Subcutaneous adipose tissue (tissue), 4 donors: ENCODE measurements around the gene IGFN1. TPM values are rescaled to one million over a fixed set of nuclear protein-coding genes. Genes with fewer than 3 reads are reported as not detected.

ENCODE experiments used
- CTCF ChIP-seq: fragments of 450-650 bp; IDR thresholded peaks from one replicate; pipeline ENCODE4 v1.5.1; 2016; ENCODE audit warnings: low read depth, mild to moderate bottlenecking, control low read depth, antibody characterized with exemption, moderate library complexity
- total RNA-seq, 4 donors: library from RNA; depleted of rRNA; stranded (reverse); fragments of >200 nt; gene quantifications; one replicate each; pipeline ENCODE4 v1.1.0, GENCODE V29; 2016

Gene IGFN1
- not detected for total RNA-seq

DNA sequence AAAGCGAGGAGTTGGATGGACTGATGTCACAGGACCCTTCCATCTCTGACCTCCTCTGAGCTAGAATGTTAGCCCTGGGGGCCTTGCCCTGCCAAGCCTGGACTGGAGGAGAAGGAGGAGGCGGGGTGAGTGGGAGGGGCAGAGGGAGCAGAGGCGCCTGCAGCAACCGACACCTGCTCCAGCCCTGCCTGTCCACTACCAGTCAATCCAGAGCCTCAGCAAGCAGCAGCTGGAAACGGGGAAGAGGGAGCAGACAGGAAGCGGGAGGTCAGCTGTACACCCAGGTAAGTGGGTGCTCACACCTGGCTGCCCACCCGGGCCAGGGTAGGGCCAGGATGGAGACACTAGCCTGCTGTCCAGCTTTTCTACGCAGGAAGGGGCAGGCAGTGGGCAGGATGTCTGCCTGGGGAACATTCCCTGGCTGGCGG is at the start of gene IGFN1:
IGFN1 (plus strand) TSS at position 201 of the 428 bp plus-strand sequence. CDS start 2,470 bp downstream, outside the sequence.
- no peak for TF ChIP-seq CTCF

DNA sequence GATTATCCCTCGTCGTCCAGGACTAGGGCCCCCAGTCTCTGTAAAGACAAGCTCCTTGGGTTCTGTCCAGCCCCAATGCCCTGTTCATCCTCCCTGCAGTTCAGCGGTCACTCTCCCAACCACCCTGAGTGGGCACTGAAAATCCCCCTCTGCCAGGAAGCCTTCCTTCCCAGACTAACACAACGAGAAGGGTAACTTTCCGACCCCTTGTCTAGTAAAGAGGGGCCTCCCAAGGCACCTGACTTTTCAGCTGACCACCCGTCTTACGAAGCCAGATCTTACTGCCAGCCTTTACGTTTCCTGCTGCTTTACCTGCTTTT is 49.7 kb upstream of the IGFN1 start:
- no peak for TF ChIP-seq CTCF

DNA sequence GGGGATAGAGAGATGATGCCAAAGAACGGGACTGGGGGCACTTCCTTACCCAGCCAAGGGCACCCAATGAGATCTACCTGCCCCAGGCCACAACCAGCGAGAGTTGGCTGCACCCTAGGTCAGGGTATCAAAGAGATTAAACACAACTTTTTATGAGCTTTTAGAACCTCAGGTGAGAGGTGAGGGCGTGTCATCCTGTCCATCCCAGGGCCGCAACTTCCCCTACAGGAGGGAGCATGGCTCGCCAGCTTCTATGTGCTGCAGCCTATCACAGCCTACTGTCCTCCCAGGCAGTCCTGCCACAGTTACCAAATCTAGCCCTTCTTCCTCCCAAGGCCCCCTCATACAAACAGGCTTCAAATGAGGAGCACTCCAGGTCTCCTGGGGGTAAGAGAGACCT is 49.2 kb upstream of the IGFN1 start:
- no peak for TF ChIP-seq CTCF

DNA sequence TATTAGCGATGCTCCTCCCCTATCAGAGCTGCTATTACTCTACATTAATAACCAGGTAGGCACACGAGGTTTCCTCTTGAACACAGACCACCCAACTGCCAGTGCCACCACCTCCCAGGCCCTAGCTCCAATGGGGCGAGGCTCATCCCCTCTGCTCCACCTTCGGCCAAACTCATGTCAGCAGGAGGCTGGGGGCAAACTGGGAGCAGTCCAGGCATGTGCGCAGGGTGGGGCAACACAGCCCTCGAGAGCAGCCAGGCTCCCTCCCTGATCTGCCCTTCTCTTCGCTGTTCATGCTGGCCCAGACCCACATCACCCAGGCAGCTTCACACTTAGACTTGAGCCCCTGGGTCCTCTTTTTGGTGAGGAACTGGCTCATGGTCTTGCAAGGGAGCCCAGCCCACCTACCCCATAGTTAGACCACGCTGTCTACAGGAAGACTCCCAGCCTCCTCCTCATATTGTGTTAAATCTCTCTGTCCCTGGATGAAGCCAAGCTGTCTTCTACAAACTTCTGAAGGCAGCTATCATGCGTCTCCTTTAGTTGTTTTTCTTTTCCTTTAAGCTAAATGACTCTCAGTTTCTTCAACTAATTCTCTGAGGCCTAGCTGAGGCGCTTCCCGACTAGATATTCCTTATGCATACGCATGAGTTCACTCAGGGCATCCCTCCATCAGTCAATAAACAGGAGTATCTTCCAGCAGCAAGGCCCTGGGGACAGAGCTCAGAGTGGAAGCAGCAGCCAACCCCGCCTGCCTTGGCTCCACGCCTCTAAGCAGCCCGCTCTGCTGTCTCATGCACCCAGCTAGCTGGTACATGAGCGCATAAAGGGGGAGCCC is 48.4 kb upstream of the IGFN1 start:
- no peak for TF ChIP-seq CTCF

GRCh38 chr1:201142849-201143725 is 47.5 kb upstream of the IGFN1 start:
- no peak for TF ChIP-seq CTCF

- no peak for TF ChIP-seq CTCF
Measured at GRCh38 chr1:201143726-201144635, 46.6 kb upstream of the IGFN1 start.
